K562 (cell line): ENCODE results near the gene MIER2. TPM values are rescaled to one million over a fixed set of nuclear protein-coding genes. Genes with fewer than 3 reads are reported as not detected.

Experiments used
- ATF7 ChIP-seq: fragments of 450-650 bp; IDR thresholded peaks from 2 replicates; pipeline ENCODE4 v1.7.1; 2014; ENCODE audit warnings: mild to moderate bottlenecking, moderate library complexity
- BHLHE40 ChIP-seq: IDR thresholded peaks from 2 replicates; pipeline ENCODE4 v1.6.1; 2011; ENCODE audit warnings: low read length, improper control_type of control experiment
- EP400 ChIP-seq: fragments of 450-650 bp; IDR thresholded peaks from 2 replicates; pipeline ENCODE4 v1.6.1; 2017; ENCODE audit warnings: antibody characterized with exemption, mild to moderate bottlenecking, moderate library complexity
- FOXM1 ChIP-seq, 2 experiments: fragments of 450-650 bp in 1 of 2; sonication (generic) in 1 of 2; formaldehyde crosslinking in 1 of 2; IDR thresholded peaks; 2 replicates each; pipeline versions ENCODE4 v1.6.1 to v1.9.0; 2017 to 2022; ENCODE audit warnings: low read depth in 2 of 2, mild to moderate bottlenecking in 2 of 2, missing genetic modification reagents in 1 of 2, moderate library complexity in 1 of 2
- HDGF ChIP-seq: fragments of 450-650 bp; IDR thresholded peaks from 2 replicates; pipeline ENCODE4 v1.6.1; 2016
- HLTF ChIP-seq: fragments of 450-650 bp; IDR thresholded peaks from 2 replicates; pipeline ENCODE4 v1.6.1; 2016
- L3MBTL2 ChIP-seq: fragments of 450-650 bp; IDR thresholded peaks from 2 replicates; pipeline ENCODE4 v1.6.1; 2016; ENCODE audit warnings: mild to moderate bottlenecking, moderate library complexity
- MAFK ChIP-seq: IDR thresholded peaks from 2 replicates; pipeline ENCODE4 v1.6.1; 2011; ENCODE audit warnings: low read length, improper control_type of control experiment
- MAZ ChIP-seq, 2 experiments: fragments of 450-650 bp in 1 of 2; sonication (generic) in 1 of 2; formaldehyde crosslinking; IDR thresholded peaks in 1 of 2; conservative IDR thresholded peaks in 1 of 2; 2 replicates each; pipeline versions ENCODE4 v1.4.0 to v1.5.0; 2020; ENCODE audit warnings: mild to moderate bottlenecking in 1 of 2, missing genetic modification reagents in 1 of 2
- MYC ChIP-seq, 2 experiments: fragments of 250-450 bp in 1 of 2; sonication (Bioruptor Pico) in 1 of 2; IDR thresholded peaks; 2 replicates each; pipeline versions ENCODE4 v1.5.1 to v1.6.1; 2012 to 2021; ENCODE audit warnings: low read depth in 2 of 2, borderline replicate concordance in 1 of 2, improper control_type of control experiment in 1 of 2, low read length in 1 of 2, mild to moderate bottlenecking in 1 of 2, moderate library complexity in 1 of 2
- RBM14 ChIP-seq: fragments of 200-400 bp; formaldehyde crosslinking; IDR thresholded peaks from 2 replicates; pipeline ENCODE4 v1.6.1; 2018; ENCODE audit warnings: low read depth, mild to moderate bottlenecking, low read length, moderate library complexity, borderline replicate concordance; ENCODE audit not compliant: insufficient read depth
- RFX5 ChIP-seq: IDR thresholded peaks from 2 replicates; pipeline ENCODE4 v1.6.1; 2011; ENCODE audit warnings: low read depth, mild to moderate bottlenecking, improper control_type of control experiment, low read length
- U2AF1 ChIP-seq: fragments of 200-400 bp; formaldehyde crosslinking; optimal IDR thresholded peaks from 2 replicates; pipeline ENCODE3; 2017; ENCODE audit warnings: mild to moderate bottlenecking, low read depth, low read length, moderate library complexity
- ZFPM2 ChIP-seq: fragments of 250-450 bp; sonication (Bioruptor Pico); IDR thresholded peaks from 2 replicates; pipeline ENCODE4 v1.5.1; 2022; ENCODE audit warnings: mild to moderate bottlenecking
- polyA plus RNA-seq, 8 experiments: library from polyadenylated mRNA; depleted of rRNA in 4 of 8; stranded (reverse) in 5 of 8; unstranded in 3 of 8; fragments of >200 nt; fragmentation: Nextera tagmentation in 2 of 8; fragmentation: Illumina TruSeq in 1 of 8; extraction: Ambion mirVana in 2 of 8; extraction: Trizol in 1 of 8; gene quantifications; 2 replicates each; pipeline versions ENCODE4 v1.2.1 to v1.2.3, GENCODE V29; 2011 to 2014; ENCODE audit warnings: inconsistent platforms in 1 of 8, missing spikeins in 1 of 8
- total RNA-seq, 7 experiments: library from RNA; depleted of rRNA in 6 of 7; stranded (reverse); fragments of >200 nt in 6 of 7; fragmentation: Illumina TruSeq in 2 of 7; extraction: Trizol in 2 of 7; gene quantifications; 2 replicates each; pipeline versions ENCODE4 v1.2.1 to v1.2.3, GENCODE V29; 2011 to 2021; ENCODE audit warnings: low replicate concordance in 1 of 7
- TF ChIP-seq, protein P1 (sequence below): fragments of 450-650 bp; formaldehyde crosslinking; IDR thresholded peaks from 2 replicates; pipeline ENCODE4 v1.4.0; 2020; ENCODE audit warnings: mild to moderate bottlenecking, moderate library complexity

MIER2 gene
- total and polyA plus RNA-seq, 9 of the 15 experiments (the other 6 are each of a cell fraction or from before 2014, with no cell fraction given), result 0.46 to 34.7 (median 15.6) TPM

GRCh38 chr19:309206-309565, 35.4 kb downstream of the MIER2 start (continued):
- no peak for TF ChIP-seq RFX5
- TF ChIP-seq U2AF1, result no peak
- TF ChIP-seq FOXM1 (IDR thresholded peaks at IDR 0.05; ENCODE audit: low read depth), result no peak
- TF ChIP-seq FOXM1 (CRISPR knock-in tag; IDR thresholded peaks at IDR 0.05; ENCODE audit: low read depth), result no peak
- TF ChIP-seq, protein P1, sequence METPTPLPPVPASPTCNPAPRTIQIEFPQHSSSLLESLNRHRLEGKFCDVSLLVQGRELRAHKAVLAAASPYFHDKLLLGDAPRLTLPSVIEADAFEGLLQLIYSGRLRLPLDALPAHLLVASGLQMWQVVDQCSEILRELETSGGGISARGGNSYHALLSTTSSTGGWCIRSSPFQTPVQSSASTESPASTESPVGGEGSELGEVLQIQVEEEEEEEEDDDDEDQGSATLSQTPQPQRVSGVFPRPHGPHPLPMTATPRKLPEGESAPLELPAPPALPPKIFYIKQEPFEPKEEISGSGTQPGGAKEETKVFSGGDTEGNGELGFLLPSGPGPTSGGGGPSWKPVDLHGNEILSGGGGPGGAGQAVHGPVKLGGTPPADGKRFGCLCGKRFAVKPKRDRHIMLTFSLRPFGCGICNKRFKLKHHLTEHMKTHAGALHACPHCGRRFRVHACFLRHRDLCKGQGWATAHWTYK, result no peak
- TF ChIP-seq MAFK, result no peak
- no peak for TF ChIP-seq EP400
- no peak for TF ChIP-seq ATF7
- TF ChIP-seq RBM14, result no peak
- TF ChIP-seq MAZ (CRISPR knock-in tag; conservative IDR thresholded peaks at IDR 0.05 in 1 of 2, IDR thresholded peaks at IDR 0.05 in 1 of 2), result no peak
- TF ChIP-seq ZFPM2 (CRISPR knock-in tag), result no peak
- TF ChIP-seq HLTF, result no peak
- no peak for TF ChIP-seq L3MBTL2
- TF ChIP-seq HDGF, result no peak
- TF ChIP-seq BHLHE40, result no peak
- TF ChIP-seq MYC (IDR thresholded peaks at IDR 0.05; ENCODE audit: low read depth, low read length), result no peak
- TF ChIP-seq MYC (CRISPR knock-in tag; IDR thresholded peaks at IDR 0.05; ENCODE audit: borderline replicate concordance, low read depth), result no peak
- TF ChIP-seq, all 486 proteins: peak for 0
